Measurements from ENCODE around the gene LTBP4. TPM values are rescaled to one million over a fixed set of nuclear protein-coding genes. Genes with fewer than 3 reads are reported as not detected.

LTBP4 gene
- total and polyA plus RNA-seq, 2 experiments from 2014 or later: 158 to 203 TPM

GRCh38 chr19:40619333-40620160, 18.4 kb downstream of the LTBP4 start:
- no peak for DNase-seq (ENCODE audit: low read depth in 1 of 2, low spot score in 1 of 2)
- Histone ChIP-seq H3K4me1 (ENCODE audit: low read depth) (no peaks in the 10 kb centered on the region), H3K36me3 (peaks cover 18% of the 10 kb centered on the region), H3K9me3 (ENCODE audit: low read depth) (no peaks in the 10 kb centered on the region), H3K4me3 (no peak overlapping the region), H3K27me3 (no peaks in the 10 kb centered on the region), H3K27ac (no peak overlapping the region)
- no peak for TF ChIP-seq CTCF (IDR thresholded peaks at IDR 0.05; ENCODE audit: low read depth, low read length)

GRCh38 chr19:40620161-40620485, 19.0 kb downstream of the LTBP4 start:
- TF ChIP-seq CTCF (IDR thresholded peaks at IDR 0.05; ENCODE audit: low read depth, low read length): no peak
- Histone ChIP-seq H3K36me3 (peaks cover 18% of the 10 kb centered on the region), H3K4me3 (no peak overlapping the region), H3K4me1 (ENCODE audit: low read depth) (no peaks in the 10 kb centered on the region), H3K27ac (no peak overlapping the region), H3K27me3 (no peaks in the 10 kb centered on the region), H3K9me3 (ENCODE audit: low read depth) (no peaks in the 10 kb centered on the region)
- DNase-seq (ENCODE audit: low read depth in 1 of 2, low spot score in 1 of 2): no peak

GRCh38 chr19:40621283-40621682, 20.1 kb downstream of the LTBP4 start:
- Histone ChIP-seq H3K4me3 (no peak overlapping the region), H3K27ac (no peak overlapping the region), H3K36me3 (peaks cover 18% of the 10 kb centered on the region), H3K27me3 (no peaks in the 10 kb centered on the region), H3K4me1 (ENCODE audit: low read depth) (no peaks in the 10 kb centered on the region), H3K9me3 (ENCODE audit: low read depth) (no peaks in the 10 kb centered on the region)
- TF ChIP-seq CTCF (IDR thresholded peaks at IDR 0.05; ENCODE audit: low read depth, low read length): no peak
- DNase-seq (ENCODE audit: low read depth in 1 of 2, low spot score in 1 of 2): no peak

- no peak for TF ChIP-seq CTCF (IDR thresholded peaks at IDR 0.05; ENCODE audit: low read depth, low read length)
- H3K27ac ChIP-seq: no peak overlapping the region
- no peaks in the 10 kb centered on the region for H3K27me3 ChIP-seq
- no peak for DNase-seq (ENCODE audit: low read depth in 1 of 2, low spot score in 1 of 2)
- no peaks in the 10 kb centered on the region for H3K9me3 ChIP-seq (ENCODE audit: low read depth)
- no peaks in the 10 kb centered on the region for H3K4me1 ChIP-seq (ENCODE audit: low read depth)
- H3K4me3 ChIP-seq: no peak overlapping the region
- peaks cover 18% of the 10 kb centered on the region for H3K36me3 ChIP-seq
These were observed 21.0 kb downstream of the LTBP4 start for GRCh38 chr19:40621966-40622772.

GRCh38 chr19:40622773-40623075, 21.6 kb downstream of the LTBP4 start:
- Histone ChIP-seq H3K9me3 (ENCODE audit: low read depth) (no peaks in the 10 kb centered on the region), H3K36me3 (peaks cover 16% of the 10 kb centered on the region), H3K27ac (no peak overlapping the region), H3K4me1 (ENCODE audit: low read depth) (no peaks in the 10 kb centered on the region), H3K4me3 (no peak overlapping the region), H3K27me3 (no peaks in the 10 kb centered on the region)
- no peak for DNase-seq (ENCODE audit: low read depth in 1 of 2, low spot score in 1 of 2)
- no peak for TF ChIP-seq CTCF (IDR thresholded peaks at IDR 0.05; ENCODE audit: low read depth, low read length)
